ENCODE results near the gene PIP4P1.

The PIP4P1 gene

GRCh38 chr14:20499108-20499507 lies 37.9 kb upstream of the PIP4P1 start:
- Histone ChIP-seq H3K79me2 (ENCODE audit: control insufficient read depth, low read length) (no peaks in the 10 kb centered on the region), H3K4me2 (ENCODE audit: low read length) (no peak overlapping the region), H3K9me3 (ENCODE audit: control insufficient read depth, insufficient read depth, low read length) (no peaks in the 10 kb centered on the region), H3F3A (ENCODE audit: control insufficient read depth, insufficient read depth) (no peaks in the 10 kb centered on the region), H3K4me3 (ENCODE audit: low read length) (no peak overlapping the region), H3K4me1 (ENCODE audit: control insufficient read depth, low read length) (no peaks in the 10 kb centered on the region; the same call in 1 of the 2 replicates), H3K9me2 (replicated peaks; ENCODE audit: control insufficient read depth, low read length) (no peaks in the 10 kb centered on the region), H4K20me1 (ENCODE audit: control insufficient read depth, insufficient read depth, low read depth, low read length) (no peaks in the 10 kb centered on the region), H3K27ac (ENCODE audit: low read depth, low read length) (no peak overlapping the region), H3K27me3 (ENCODE audit: control insufficient read depth, low read length) (0 out of 2 replicates have a peak, but pooled peaks cover 2% of the 10 kb centered on the region), H3K36me3 (ENCODE audit: control insufficient read depth, low read length) (no peaks in the 10 kb centered on the region)
- no peak for TF ChIP-seq EZH2phosphoT487 (IDR thresholded peaks at IDR 0.05; ENCODE audit: borderline replicate concordance, low read length)
- TF ChIP-seq, protein P1, sequence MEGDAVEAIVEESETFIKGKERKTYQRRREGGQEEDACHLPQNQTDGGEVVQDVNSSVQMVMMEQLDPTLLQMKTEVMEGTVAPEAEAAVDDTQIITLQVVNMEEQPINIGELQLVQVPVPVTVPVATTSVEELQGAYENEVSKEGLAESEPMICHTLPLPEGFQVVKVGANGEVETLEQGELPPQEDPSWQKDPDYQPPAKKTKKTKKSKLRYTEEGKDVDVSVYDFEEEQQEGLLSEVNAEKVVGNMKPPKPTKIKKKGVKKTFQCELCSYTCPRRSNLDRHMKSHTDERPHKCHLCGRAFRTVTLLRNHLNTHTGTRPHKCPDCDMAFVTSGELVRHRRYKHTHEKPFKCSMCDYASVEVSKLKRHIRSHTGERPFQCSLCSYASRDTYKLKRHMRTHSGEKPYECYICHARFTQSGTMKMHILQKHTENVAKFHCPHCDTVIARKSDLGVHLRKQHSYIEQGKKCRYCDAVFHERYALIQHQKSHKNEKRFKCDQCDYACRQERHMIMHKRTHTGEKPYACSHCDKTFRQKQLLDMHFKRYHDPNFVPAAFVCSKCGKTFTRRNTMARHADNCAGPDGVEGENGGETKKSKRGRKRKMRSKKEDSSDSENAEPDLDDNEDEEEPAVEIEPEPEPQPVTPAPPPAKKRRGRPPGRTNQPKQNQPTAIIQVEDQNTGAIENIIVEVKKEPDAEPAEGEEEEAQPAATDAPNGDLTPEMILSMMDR (IDR thresholded peaks at IDR 0.05; ENCODE audit: low read depth, low read length, poor library complexity, severe bottlenecking) = no peak

DNA sequence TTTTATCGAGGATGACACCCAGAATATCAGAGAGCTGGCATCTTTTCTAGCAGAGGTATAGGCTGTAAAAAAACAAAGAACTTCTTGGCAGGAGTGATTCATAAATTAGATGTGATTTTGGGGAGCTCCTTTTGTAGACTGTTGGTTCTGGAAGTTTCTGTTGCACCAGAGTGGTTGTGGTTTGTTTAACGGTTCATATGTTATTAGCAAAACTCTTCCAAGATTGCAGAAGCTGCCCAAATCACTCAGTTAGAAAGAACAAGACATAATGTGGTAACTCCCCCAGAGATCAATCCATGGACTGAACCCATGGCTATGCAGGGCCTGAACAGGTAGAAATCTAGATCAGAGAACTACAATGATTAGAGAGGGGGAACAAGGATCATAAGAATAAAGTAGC lies 37.4 kb upstream of the PIP4P1 start:
- no peak overlapping the region for H3K4me2 ChIP-seq (ENCODE audit: low read length)
- no peak overlapping the region for H3K4me3 ChIP-seq (ENCODE audit: low read length)
- H3K36me3 ChIP-seq (ENCODE audit: control insufficient read depth, low read length) = no peaks in the 10 kb centered on the region
- H3K9me3 ChIP-seq (ENCODE audit: control insufficient read depth, insufficient read depth, low read length) = no peaks in the 10 kb centered on the region
- TF ChIP-seq, protein P1 (IDR thresholded peaks at IDR 0.05; ENCODE audit: low read depth, low read length, poor library complexity, severe bottlenecking) = no peak
- TF ChIP-seq EZH2phosphoT487 (IDR thresholded peaks at IDR 0.05; ENCODE audit: borderline replicate concordance, low read length) = no peak
- H3K79me2 ChIP-seq (ENCODE audit: control insufficient read depth, low read length) = no peaks in the 10 kb centered on the region
- H3K27me3 ChIP-seq (ENCODE audit: control insufficient read depth, low read length) = 0 out of 2 replicates have a peak, but pooled peaks cover 2% of the 10 kb centered on the region
- H3K9me2 ChIP-seq (replicated peaks; ENCODE audit: control insufficient read depth, low read length) = no peaks in the 10 kb centered on the region
- H3K4me1 ChIP-seq (ENCODE audit: control insufficient read depth, low read length) = 0 out of 2 replicates have a peak, but pooled peaks cover 2% of the 10 kb centered on the region
- H4K20me1 ChIP-seq (ENCODE audit: control insufficient read depth, insufficient read depth, low read depth, low read length) = no peaks in the 10 kb centered on the region
- no peak overlapping the region for H3K27ac ChIP-seq (ENCODE audit: low read depth, low read length)
- H3F3A ChIP-seq (ENCODE audit: control insufficient read depth, insufficient read depth) = no peaks in the 10 kb centered on the region

GRCh38 chr14:20494935-20495766 lies 33.9 kb upstream of the PIP4P1 start:
- TF ChIP-seq, protein P1 (IDR thresholded peaks at IDR 0.05; ENCODE audit: low read depth, low read length, poor library complexity, severe bottlenecking) = no peak
- no peak for TF ChIP-seq EZH2phosphoT487 (IDR thresholded peaks at IDR 0.05; ENCODE audit: borderline replicate concordance, low read length)
- Histone ChIP-seq H3K4me3 (ENCODE audit: low read length) (no peak overlapping the region), H3K4me2 (ENCODE audit: low read length) (no peak overlapping the region), H3K4me1 (ENCODE audit: control insufficient read depth, low read length) (peaks cover 19% of the 10 kb centered on the region), H3K9me3 (ENCODE audit: control insufficient read depth, insufficient read depth, low read length) (no peaks in the 10 kb centered on the region), H3F3A (ENCODE audit: control insufficient read depth, insufficient read depth) (no peaks in the 10 kb centered on the region), H3K9me2 (replicated peaks; ENCODE audit: control insufficient read depth, low read length) (no peaks in the 10 kb centered on the region), H3K27ac (ENCODE audit: low read depth, low read length) (no peak overlapping the region), H3K36me3 (ENCODE audit: control insufficient read depth, low read length) (no peaks in the 10 kb centered on the region), H3K27me3 (ENCODE audit: control insufficient read depth, low read length) (peaks cover 15% of the 10 kb centered on the region), H3K79me2 (ENCODE audit: control insufficient read depth, low read length) (no peaks in the 10 kb centered on the region), H4K20me1 (ENCODE audit: control insufficient read depth, insufficient read depth, low read depth, low read length) (no peaks in the 10 kb centered on the region)
